Right lobe of liver (tissue), 4 donors: ENCODE results near the gene SLC17A7.
A peak's percentile ranks its signal among the peaks of the same experiment; 100 is the strongest.

Experiments
- CTCF ChIP-seq, 4 donors: fragments of 200-600 bp in 3 of 4; fragments of 450-650 bp in 1 of 4; IDR thresholded peaks; one replicate each; pipeline versions ENCODE4 v1.5.1 to v1.8.0; 2016 to 2022; ENCODE audit warnings: antibody characterized with exemption in 4 of 4, mild to moderate bottlenecking in 2 of 4
- POLR2A ChIP-seq: fragments of 450-650 bp; IDR thresholded peaks from one replicate; pipeline ENCODE4 v1.6.1; 2017; ENCODE audit warnings: antibody characterized with exemption, mild to moderate bottlenecking
- donor health status: DM: no; HTN: no; CAD: no.
- donor health status: DM: no; HTN: no; CAD: no.
- donor health status: DM: no; HTN: yes; CAD: no.

- TF ChIP-seq CTCF (IDR thresholded peaks at IDR 0.05) (peak; percentile 95 to 100 (median 99)), POLR2A (no peak)
Observed at GRCh38 chr19:49473868-49474541, 32.7 kb upstream of the SLC17A7 start, which contains the start of gene FLT3LG.
